IMR-90 (cell line): Measurements from ENCODE around the gene UQCRC2.

Experiments
- BHLHE40 ChIP-seq: fragments of 150-350 bp; IDR thresholded peaks from 2 replicates; pipeline ENCODE4 v1.6.1; 2016; ENCODE audit warnings: mild to moderate bottlenecking, low read depth, low read length
- CHD1 ChIP-seq: IDR thresholded peaks from 2 replicates; pipeline ENCODE4 v1.6.1; 2012; ENCODE audit warnings: low read depth, low read length, improper control_type of control experiment
- CTCF ChIP-seq: conservative IDR thresholded peaks from 2 replicates; pipeline ENCODE4 v1.5.1; 2012; ENCODE audit warnings: mild to moderate bottlenecking, low read depth, low read length, improper control_type of control experiment
- ELK1 ChIP-seq: fragments of 150-350 bp; IDR thresholded peaks from 2 replicates; pipeline ENCODE4 v1.6.1; 2016; ENCODE audit warnings: low read depth, mild to moderate bottlenecking, low read length, moderate library complexity, borderline replicate concordance
- FOS ChIP-seq: fragments of 150-350 bp; IDR thresholded peaks from 2 replicates; pipeline ENCODE4 v1.6.1; 2016; ENCODE audit warnings: low read depth, low read length
- MAZ ChIP-seq: IDR thresholded peaks from 2 replicates; pipeline ENCODE4 v1.6.1; 2012; ENCODE audit warnings: low read depth, mild to moderate bottlenecking, low read length, improper control_type of control experiment, moderate library complexity, borderline replicate concordance
- MXI1 ChIP-seq: IDR thresholded peaks from 2 replicates; pipeline ENCODE4 v1.6.1; 2012; ENCODE audit warnings: low read depth, mild to moderate bottlenecking, low read length, moderate library complexity, borderline replicate concordance
- POLR2A ChIP-seq: IDR thresholded peaks from 2 replicates; pipeline ENCODE4 v1.6.1; 2012; ENCODE audit warnings: mild to moderate bottlenecking, low read depth, low read length
- RFX5 ChIP-seq: IDR thresholded peaks from 2 replicates; pipeline ENCODE4 v1.8.0; 2012; ENCODE audit warnings: low read depth, mild to moderate bottlenecking, low read length, moderate library complexity
- SMC3 ChIP-seq: fragments of 150-350 bp; IDR thresholded peaks from 2 replicates; pipeline ENCODE4 v1.6.1; 2016; ENCODE audit warnings: low read depth, mild to moderate bottlenecking, antibody characterized with exemption, low read length, moderate library complexity

DNA sequence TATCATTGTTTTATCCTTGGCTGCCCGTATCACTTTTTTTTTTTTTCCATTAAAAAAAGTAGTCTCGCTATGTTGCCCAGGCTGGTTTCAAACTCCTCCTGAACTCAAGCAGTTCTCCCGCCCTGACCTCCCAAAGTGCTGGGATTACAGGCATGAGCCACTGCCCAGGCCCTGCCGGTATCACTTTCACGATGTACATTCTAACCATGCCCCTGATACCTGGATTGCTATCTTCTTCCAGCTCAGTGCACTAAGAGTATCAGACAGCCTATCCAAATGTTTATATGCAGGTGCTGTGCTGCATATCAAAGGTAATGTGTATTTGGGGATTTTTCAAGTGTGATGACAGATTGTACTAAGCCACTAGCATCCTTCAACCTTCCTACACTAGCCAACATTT is 69.0 kb downstream of the UQCRC2 start:
- TF ChIP-seq CTCF (no peak), RFX5 (no peak), FOS (no peak), POLR2A (no peak), MXI1 (no peak), CHD1 (no peak), ELK1 (no peak), SMC3 (no peak), MAZ (no peak), BHLHE40 (no peak)
